K562 (cell line): ENCODE data around the gene ATP5F1C. TPM values are rescaled to one million over a fixed set of nuclear protein-coding genes. Genes with fewer than 3 reads are reported as not detected.
A peak's percentile ranks its signal among the peaks of the same experiment; 100 is the strongest.

Source experiments
- CHD7 ChIP-seq: fragments of 200-600 bp; sonication (generic); IDR thresholded peaks from one replicate; pipeline ENCODE4 v1.6.1; 2012; ENCODE audit warnings: mild to moderate bottlenecking, low read depth, low read length, inconsistent platforms
- MAFG ChIP-seq: fragments of 450-650 bp; conservative IDR thresholded peaks from 2 replicates; pipeline ENCODE4 v1.6.1; 2016; ENCODE audit warnings: missing genetic modification characterization, missing compliant biosample characterization
- MTF1 ChIP-seq: fragments of 250-450 bp; sonication (Bioruptor Pico); IDR thresholded peaks from 2 replicates; pipeline ENCODE4 v1.9.0; 2021; ENCODE audit warnings: moderate library complexity, mild to moderate bottlenecking, inconsistent platforms, borderline replicate concordance
- NR3C1 ChIP-seq: sonication (generic); formaldehyde crosslinking; IDR thresholded peaks from 2 replicates; pipeline ENCODE4 v1.8.1; 2022; ENCODE audit warnings: missing genetic modification reagents
- PHF8 ChIP-seq: fragments of 200-600 bp; sonication (generic); IDR thresholded peaks from 2 replicates; pipeline ENCODE4 v1.6.1; 2012; ENCODE audit warnings: mixed run types, mild to moderate bottlenecking, inconsistent platforms, low read length, moderate library complexity, borderline replicate concordance
- TSHZ1 ChIP-seq: fragments of 250-450 bp; sonication (Bioruptor Pico); IDR thresholded peaks from 2 replicates; pipeline ENCODE4 v1.4.0; 2020; ENCODE audit warnings: mild to moderate bottlenecking, moderate library complexity
- ZBTB11 ChIP-seq, 3 experiments: fragments of 200-800 bp in 1 of 3; fragments of 250-450 bp in 1 of 3; fragments of 450-650 bp in 1 of 3; sonication (Bioruptor Pico) in 1 of 3; sonication (Bioruptor generic) in 1 of 3; formaldehyde crosslinking in 1 of 3; IDR thresholded peaks; 2 replicates each; pipeline versions ENCODE4 v1.6.1 to v1.8.0; 2016 to 2022; ENCODE audit warnings: mild to moderate bottlenecking in 2 of 3, missing genetic modification characterization in 2 of 3, missing compliant biosample characterization in 1 of 3, moderate library complexity in 1 of 3
- polyA plus RNA-seq, 8 experiments: library from polyadenylated mRNA; depleted of rRNA in 4 of 8; stranded (reverse) in 5 of 8; unstranded in 3 of 8; fragments of >200 nt; fragmentation: Nextera tagmentation in 2 of 8; fragmentation: Illumina TruSeq in 1 of 8; extraction: Ambion mirVana in 2 of 8; extraction: Trizol in 1 of 8; gene quantifications; 2 replicates each; pipeline versions ENCODE4 v1.2.1 to v1.2.3, GENCODE V29; 2011 to 2014; ENCODE audit warnings: inconsistent platforms in 1 of 8, missing spikeins in 1 of 8
- total RNA-seq, 7 experiments: library from RNA; depleted of rRNA in 6 of 7; stranded (reverse); fragments of >200 nt in 6 of 7; fragmentation: Illumina TruSeq in 2 of 7; extraction: Trizol in 2 of 7; gene quantifications; 2 replicates each; pipeline versions ENCODE4 v1.2.1 to v1.2.3, GENCODE V29; 2011 to 2021; ENCODE audit warnings: low replicate concordance in 1 of 7

ATP5F1C gene
- total and polyA plus RNA-seq, 9 of the 15 experiments (the other 6 are each of a cell fraction or from before 2014, with no cell fraction given): 389 to 1,475 (median 559) TPM

- TF ChIP-seq PHF8: peak; percentile 98
- no peak for TF ChIP-seq ZBTB11 (CRISPR knock-in tag; IDR thresholded peaks at IDR 0.05)
- peak; percentile 87; the same call in 1 of the 2 replicates for TF ChIP-seq NR3C1 (CRISPR knock-in tag)
- TF ChIP-seq MTF1 (CRISPR knock-in tag): no peak
- no peak for TF ChIP-seq CHD7
- TF ChIP-seq TSHZ1: no peak
- no peak for TF ChIP-seq MAFG
Observed at GRCh38 chr10:7787857-7788638, at the start of gene ATP5F1C, which contains the start of gene KIN (continued).
